GM12864 (cell line): Measurements from ENCODE around the gene DRD1.

ENCODE experiments used
- DNase-seq: peaks from one replicate; pipeline ENCODE4 v3.0.0-alpha.2; 2011; ENCODE audit warnings: low read depth
- H3K4me3 ChIP-seq: 2 replicates; pipeline ENCODE4 v1.5.1; 2011; ENCODE audit warnings: mild to moderate bottlenecking, low read depth, low read length, control low read depth
- CTCF ChIP-seq: IDR thresholded peaks from 2 replicates; pipeline ENCODE4 v1.5.1; 2011; ENCODE audit warnings: low read depth, mild to moderate bottlenecking, moderate library complexity, low read length, control low read depth, inconsistent platforms; ENCODE audit errors: missing control alignments

The DRD1 gene

DNA sequence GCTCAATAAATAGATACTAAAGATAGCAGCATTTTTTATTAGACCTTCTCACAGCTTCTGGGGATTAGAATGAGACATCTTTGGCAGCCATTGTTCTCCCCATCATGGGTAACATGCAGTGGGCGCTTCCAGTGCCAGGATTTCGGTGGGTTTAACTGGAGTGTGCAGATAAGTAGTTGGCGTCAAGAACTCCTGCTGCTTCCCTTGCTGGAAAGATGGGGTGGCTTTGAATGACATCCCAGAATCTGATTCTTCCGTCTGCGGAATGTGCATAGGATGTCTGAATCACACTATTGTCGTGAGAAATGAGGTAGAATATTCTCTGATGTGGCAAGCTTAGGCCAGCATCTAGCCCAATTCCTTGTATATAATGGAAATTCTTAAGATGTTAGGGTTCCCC lies 41.6 kb upstream of the DRD1 start:
- DNase-seq, result no peak
- no peak overlapping the region for H3K4me3 ChIP-seq
- no peak for TF ChIP-seq CTCF

DNA sequence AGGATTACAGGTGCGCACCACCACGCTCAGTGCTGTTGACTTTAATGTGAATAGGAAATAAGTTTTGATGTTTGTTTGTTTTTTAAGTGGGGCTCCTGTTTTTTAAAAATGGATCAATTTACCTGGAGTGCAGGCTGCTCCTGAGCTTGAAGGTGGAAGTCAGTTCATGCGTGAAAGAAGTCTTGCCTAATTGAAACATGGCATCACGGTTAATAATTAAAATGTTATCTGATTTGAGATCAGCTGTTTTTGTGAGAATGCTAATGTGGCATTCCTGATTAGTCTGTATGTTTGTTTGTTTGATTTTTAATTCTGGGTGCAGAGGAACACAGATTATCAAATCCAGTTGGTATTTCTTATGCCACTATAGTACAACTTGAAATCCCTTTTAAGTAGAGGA lies 40.8 kb upstream of the DRD1 start:
- no peak overlapping the region for H3K4me3 ChIP-seq
- TF ChIP-seq CTCF, result no peak
- no peak for DNase-seq

GRCh38 chr5:175484322-175484721 lies 40.3 kb upstream of the DRD1 start:
- no peak for TF ChIP-seq CTCF
- no peak overlapping the region for H3K4me3 ChIP-seq
- DNase-seq, result no peak

- no peak for TF ChIP-seq CTCF
- no peak for DNase-seq
- no peak overlapping the region for H3K4me3 ChIP-seq
Observed at GRCh38 chr5:175483337-175483736, 39.4 kb upstream of the DRD1 start.

- no peak for TF ChIP-seq CTCF
- DNase-seq, result no peak
- peak overlapping the region; percentile 86 for H3K4me3 ChIP-seq
Observed at GRCh38 chr5:175479125-175479881, 35.3 kb upstream of the DRD1 start.

GRCh38 chr5:175478384-175479124 lies 34.6 kb upstream of the DRD1 start, which contains the start of gene SFXN1:
SFXN1 (plus strand) TSS chr5:175478560; CDS start chr5:175492104, 13,544 bp downstream.
- H3K4me3 ChIP-seq, result peak within 1 kb of the TSS; percentile 86
- DNase-seq, result peak; percentile 43
- TF ChIP-seq CTCF, result no peak

DNA sequence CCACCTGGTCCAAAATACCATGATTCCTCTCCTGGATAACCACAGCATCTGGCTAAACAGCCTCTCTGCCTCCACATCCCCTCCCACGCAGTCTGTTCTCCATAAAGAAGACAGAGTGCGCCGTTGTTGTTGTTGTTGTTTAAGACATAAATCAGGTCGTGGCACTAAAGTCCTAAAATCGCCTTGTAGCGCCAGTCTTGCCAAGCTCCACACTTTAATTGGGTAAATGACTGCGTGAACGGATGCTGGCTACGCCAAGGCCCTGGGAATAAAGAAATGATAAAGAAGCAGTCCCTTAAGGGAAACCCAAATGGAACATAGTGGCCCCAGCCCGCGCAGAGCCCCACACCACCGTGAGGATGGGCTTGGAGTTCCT lies 34.0 kb upstream of the DRD1 start:
- H3K4me3 ChIP-seq, result peak overlapping the region; percentile 86
- no peak for TF ChIP-seq CTCF
- no peak for DNase-seq
